IMR-90 (cell line): ENCODE results near the gene CD81.

ENCODE experiments used
- BHLHE40 ChIP-seq: fragments of 150-350 bp; IDR thresholded peaks from 2 replicates; pipeline ENCODE4 v1.6.1; 2016; ENCODE audit warnings: mild to moderate bottlenecking, low read depth, low read length
- CTCF ChIP-seq: conservative IDR thresholded peaks from 2 replicates; pipeline ENCODE4 v1.5.1; 2012; ENCODE audit warnings: mild to moderate bottlenecking, low read depth, low read length, improper control_type of control experiment
- MAFK ChIP-seq: IDR thresholded peaks from 2 replicates; pipeline ENCODE4 v1.6.1; 2012; ENCODE audit warnings: low read depth, low read length, improper control_type of control experiment
- MAZ ChIP-seq: IDR thresholded peaks from 2 replicates; pipeline ENCODE4 v1.6.1; 2012; ENCODE audit warnings: low read depth, mild to moderate bottlenecking, low read length, improper control_type of control experiment, moderate library complexity, borderline replicate concordance
- POLR2A ChIP-seq: IDR thresholded peaks from 2 replicates; pipeline ENCODE4 v1.6.1; 2012; ENCODE audit warnings: mild to moderate bottlenecking, low read depth, low read length
- SMC3 ChIP-seq: fragments of 150-350 bp; IDR thresholded peaks from 2 replicates; pipeline ENCODE4 v1.6.1; 2016; ENCODE audit warnings: low read depth, mild to moderate bottlenecking, antibody characterized with exemption, low read length, moderate library complexity

GRCh38 chr11:2351701-2352100, 25.4 kb upstream of the CD81 start:
- TF ChIP-seq CTCF (no peak), MAFK (no peak), SMC3 (no peak), BHLHE40 (no peak), POLR2A (no peak), MAZ (no peak)
